PC-9 (cell line): Measurements from ENCODE around the gene YEATS4. TPM values are rescaled to one million over a fixed set of nuclear protein-coding genes. Genes with fewer than 3 reads are reported as not detected.

Experiments
- BruUV-seq: library from RNA; stranded (reverse); fragments of 400-500 nt; replicated peaks from 2 replicates; lab custom pipeline; 2021; lab: Mats Ljungman, UMichigan
- CTCF ChIA-PET: fragments of 300-600 bp; sonication (Branson Sonifier 250); formaldehyde crosslinking; loops from one replicate; lab custom pipeline; 2022; ENCODE audit warnings: antibody characterized with exemption; lab: Charles Lee
- POLR2A ChIA-PET: fragments of 300-600 bp; sonication (Branson Sonifier 250); formaldehyde crosslinking; loops from one replicate; lab custom pipeline; 2022; ENCODE audit warnings: antibody characterized with exemption; ENCODE audit not compliant: unreplicated experiment; lab: Charles Lee
- DNase-seq, 2 experiments: peaks; one replicate each; pipeline versions ENCODE4 v3.0.0 to v3.0.0-alpha.2; 2015 to 2022; ENCODE audit warnings: mixed read lengths in 1 of 2
- H2AFZ ChIP-seq: fragments of 200-600 bp; sonication (generic); 2 replicates; pipeline ENCODE4 v1.8.1; 2017; ENCODE audit warnings: antibody characterized with exemption
- H3F3A ChIP-seq: fragments of 200-600 bp; sonication (generic); 2 replicates; pipeline ENCODE4 v1.8.1; 2017; ENCODE audit warnings: antibody characterized with exemption, mild to moderate bottlenecking, low read depth; ENCODE audit not compliant: insufficient read depth
- H3K27ac ChIP-seq: fragments of 200-600 bp; sonication (generic); 2 replicates; pipeline ENCODE4 v1.6.1; 2016; ENCODE audit warnings: mixed run types
- H3K27me3 ChIP-seq: fragments of 200-600 bp; sonication (generic); 2 replicates; pipeline ENCODE4 v1.6.1; 2016; ENCODE audit warnings: low read depth, mixed run types; ENCODE audit not compliant: insufficient read depth
- H3K36me3 ChIP-seq: fragments of 200-600 bp; sonication (generic); 2 replicates; pipeline ENCODE4 v1.6.1; 2016; ENCODE audit warnings: low read depth, mixed run types
- H3K4me1 ChIP-seq: fragments of 200-600 bp; sonication (generic); replicated peaks from 2 replicates; pipeline ENCODE4 v1.6.1; 2016; ENCODE audit warnings: mixed run types; ENCODE audit not compliant: insufficient read depth
- H3K4me2 ChIP-seq: fragments of 200-600 bp; sonication (generic); 2 replicates; pipeline ENCODE4 v1.6.1; 2017; ENCODE audit warnings: mixed run types
- H3K4me3 ChIP-seq: fragments of 200-600 bp; sonication (generic); 2 replicates; pipeline ENCODE4 v1.6.1; 2016; ENCODE audit warnings: mixed run types
- H3K79me2 ChIP-seq: fragments of 200-600 bp; sonication (generic); 2 replicates; pipeline ENCODE4 v1.6.1; 2017; ENCODE audit warnings: low read depth, mixed run types
- H3K9me2 ChIP-seq: fragments of 200-600 bp; sonication (generic); 2 replicates; pipeline ENCODE4 v1.8.1; 2017; ENCODE audit warnings: mild to moderate bottlenecking; ENCODE audit not compliant: insufficient read depth
- H3K9me3 ChIP-seq: fragments of 200-600 bp; sonication (generic); 2 replicates; pipeline ENCODE4 v1.8.1; 2016; ENCODE audit warnings: low read depth; ENCODE audit not compliant: insufficient read depth
- H4K20me1 ChIP-seq: fragments of 200-600 bp; sonication (generic); 2 replicates; pipeline ENCODE4 v1.8.1; 2017; ENCODE audit not compliant: insufficient read depth
- EZH2 ChIP-seq: fragments of 200-600 bp; sonication (generic); IDR thresholded peaks from 2 replicates; pipeline ENCODE4 v1.8.0; 2017; ENCODE audit warnings: antibody characterized with exemption, low read depth
- intact Hi-C: fragments of 100-400 bp; cut with micrococcal nuclease; formaldehyde crosslinking; loops from one replicate; pipeline ENCODE4 v1.10.0; 2022; ENCODE audit not compliant: unreplicated experiment
- total RNA-seq: library from RNA; stranded (reverse); gene quantifications from 2 replicates; pipeline ENCODE4 v1.2.3, GENCODE V29; 2021
- TF ChIP-seq, protein P1 (sequence below): fragments of 200-600 bp; sonication (generic); conservative IDR thresholded peaks from 2 replicates; pipeline ENCODE4 v1.6.1; 2017; ENCODE audit warnings: mixed run types, antibody characterized with exemption, mild to moderate bottlenecking, moderate library complexity

Gene YEATS4
- total RNA-seq, 1 experiment from 2014 or later: 23.5 TPM

DNA sequence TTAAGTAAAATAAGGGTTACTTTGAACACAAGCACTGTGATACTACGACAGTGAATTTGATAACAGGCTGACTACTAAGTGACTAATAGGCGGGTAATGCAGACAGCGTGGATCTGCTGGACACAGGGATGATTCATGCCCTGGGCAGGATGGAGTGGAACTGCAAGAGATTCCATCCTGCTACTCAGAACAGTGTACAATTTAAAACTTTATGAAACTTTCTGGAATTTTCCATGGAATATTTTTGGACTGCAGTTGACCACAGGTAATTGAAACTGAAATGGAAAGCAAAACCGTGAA lies 46.0 kb downstream of the YEATS4 start:
- H3K36me3 ChIP-seq: no peaks in the 10 kb centered on the region
- H3F3A ChIP-seq: peaks cover 16% of the 10 kb centered on the region
- no peaks in the 10 kb centered on the region for H3K9me2 ChIP-seq
- H3K27me3 ChIP-seq: no peaks in the 10 kb centered on the region
- no peak for TF ChIP-seq EZH2
- TF ChIP-seq, protein P1, sequence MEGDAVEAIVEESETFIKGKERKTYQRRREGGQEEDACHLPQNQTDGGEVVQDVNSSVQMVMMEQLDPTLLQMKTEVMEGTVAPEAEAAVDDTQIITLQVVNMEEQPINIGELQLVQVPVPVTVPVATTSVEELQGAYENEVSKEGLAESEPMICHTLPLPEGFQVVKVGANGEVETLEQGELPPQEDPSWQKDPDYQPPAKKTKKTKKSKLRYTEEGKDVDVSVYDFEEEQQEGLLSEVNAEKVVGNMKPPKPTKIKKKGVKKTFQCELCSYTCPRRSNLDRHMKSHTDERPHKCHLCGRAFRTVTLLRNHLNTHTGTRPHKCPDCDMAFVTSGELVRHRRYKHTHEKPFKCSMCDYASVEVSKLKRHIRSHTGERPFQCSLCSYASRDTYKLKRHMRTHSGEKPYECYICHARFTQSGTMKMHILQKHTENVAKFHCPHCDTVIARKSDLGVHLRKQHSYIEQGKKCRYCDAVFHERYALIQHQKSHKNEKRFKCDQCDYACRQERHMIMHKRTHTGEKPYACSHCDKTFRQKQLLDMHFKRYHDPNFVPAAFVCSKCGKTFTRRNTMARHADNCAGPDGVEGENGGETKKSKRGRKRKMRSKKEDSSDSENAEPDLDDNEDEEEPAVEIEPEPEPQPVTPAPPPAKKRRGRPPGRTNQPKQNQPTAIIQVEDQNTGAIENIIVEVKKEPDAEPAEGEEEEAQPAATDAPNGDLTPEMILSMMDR: no peak
- H3K79me2 ChIP-seq: no peaks in the 10 kb centered on the region
- no peaks in the 10 kb centered on the region for H4K20me1 ChIP-seq
- peak; percentile 70 to 82 for DNase-seq
- no peak overlapping the region for H2AFZ ChIP-seq
- H3K27ac ChIP-seq: peak overlapping the region; percentile 40
- BruUV-seq: no TSS peak
- intact Hi-C loops: loop anchor here (5.0 kb wide), 1 partner anchor 182 kb away; the partner anchor contains the start of gene CCT2
- POLR2A ChIA-PET: interaction anchor here (0.7 kb wide), 1 partner anchor 92 kb away, joined by 3 read pairs; no protein-coding TSS in a partner anchor
- peak overlapping the region; percentile 60 for H3K4me2 ChIP-seq
- CTCF ChIA-PET: no interaction called here
- H3K9me3 ChIP-seq: no peaks in the 10 kb centered on the region
- no peak overlapping the region for H3K4me3 ChIP-seq
- peaks cover 19% of the 10 kb centered on the region for H3K4me1 ChIP-seq

GRCh38 chr12:69406217-69406616 lies 46.7 kb downstream of the YEATS4 start:
- Histone ChIP-seq H3K4me3 (no peak overlapping the region), H3K36me3 (no peaks in the 10 kb centered on the region), H3K27ac (no peak overlapping the region; the same call in 1 of the 2 replicates), H3K79me2 (no peaks in the 10 kb centered on the region), H3F3A (peaks cover 16% of the 10 kb centered on the region), H3K9me2 (no peaks in the 10 kb centered on the region), H3K4me1 (peaks cover 19% of the 10 kb centered on the region), H2AFZ (no peak overlapping the region), H3K27me3 (no peaks in the 10 kb centered on the region), H3K4me2 (peak overlapping the region; percentile 60), H3K9me3 (no peaks in the 10 kb centered on the region), H4K20me1 (no peaks in the 10 kb centered on the region)
- CTCF ChIA-PET: no interaction called here
- no TSS peak for BruUV-seq
- no peak for DNase-seq
- POLR2A ChIA-PET: interaction anchor here (0.7 kb wide), 1 partner anchor 91 kb away, joined by 3 read pairs; no protein-coding TSS in a partner anchor
- intact Hi-C loops: loop anchor here (5.0 kb wide), 1 partner anchor 181 kb away; the partner anchor contains the start of gene CCT2
- TF ChIP-seq, protein P1: no peak
- TF ChIP-seq EZH2: no peak

DNA sequence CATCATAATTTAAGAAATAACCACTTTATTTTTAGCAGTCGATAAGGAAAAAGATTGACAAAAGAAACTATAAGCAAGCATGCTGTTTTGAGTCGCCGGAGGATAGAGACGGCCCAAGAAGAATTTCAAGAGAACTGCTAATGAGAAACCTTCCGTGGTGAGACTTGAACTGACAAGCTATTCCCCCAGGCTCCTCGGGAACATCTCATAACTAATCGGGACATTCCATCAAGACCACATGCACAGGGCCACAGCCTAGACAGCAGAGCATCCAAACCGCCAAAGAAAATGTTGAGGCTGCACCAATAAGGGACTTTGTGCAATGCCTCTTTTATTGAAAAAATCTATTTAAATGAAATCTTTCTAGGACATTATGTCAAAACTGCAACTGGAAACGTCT lies 51.0 kb downstream of the YEATS4 start:
- Histone ChIP-seq H3K4me1 (peaks cover 9% of the 10 kb centered on the region), H3K9me3 (no peaks in the 10 kb centered on the region), H4K20me1 (no peaks in the 10 kb centered on the region), H3K36me3 (no peaks in the 10 kb centered on the region), H3K27me3 (no peaks in the 10 kb centered on the region), H3K4me2 (no peak overlapping the region), H3K9me2 (no peaks in the 10 kb centered on the region), H3K27ac (no peak overlapping the region), H3K79me2 (no peaks in the 10 kb centered on the region), H3F3A (peaks cover 8% of the 10 kb centered on the region; the same call in 1 of the 2 replicates), H2AFZ (no peak overlapping the region), H3K4me3 (no peak overlapping the region)
- no TSS peak for BruUV-seq
- intact Hi-C loops: no loop called here
- CTCF ChIA-PET: no interaction called here
- TF ChIP-seq EZH2: no peak
- TF ChIP-seq, protein P1: no peak
- POLR2A ChIA-PET: no interaction called here
- DNase-seq: no peak
